ENCODE data around the gene MS4A12. TPM values are rescaled to one million over a fixed set of nuclear protein-coding genes. Genes with fewer than 3 reads are reported as not detected.
"Not testable (repeated sequence)": the region's sequence is repeated elsewhere in the genome, so short reads cannot be mapped to it uniquely, and the experiment has no call there.

The MS4A12 gene
- total RNA-seq (0.05 TPM), polyA plus RNA-seq (0.39 TPM)
- long read RNA-seq, donor 1, result 0 reads
- long read RNA-seq, donor 2, result 0 reads
- long read RNA-seq, donor 3, result 0 reads
- long read RNA-seq, donor 4, result 0 reads
- long read RNA-seq, donor 5, result 0 reads
- long read RNA-seq, donor 6, result 0 reads
- long read RNA-seq, donor 7, result 0 reads
- long read RNA-seq, donor 8, result 0 reads
- long read RNA-seq, donor 9, result 0 reads
- long read RNA-seq, donor 10, result 0 reads

GRCh38 chr11:60492488-60493009 is at the start of gene MS4A12:
Gene MS4A12, plus strand, starts transcription at chr11:60492778. Its CDS starts 4,541 bp downstream, at chr11:60497319.
- 95% methylated on average over 4 of the region's 4 CpGs for WGBS
- no peak within 1 kb of the TSS for H3K27ac ChIP-seq (ENCODE audit: low read depth in 1 of 2, low read length in 1 of 2)
- no peak within 1 kb of the TSS for H3K4me3 ChIP-seq (ENCODE audit: low read length in 2 of 2)
- H3K4me1 ChIP-seq (ENCODE audit: control insufficient read depth in 2 of 2, insufficient read depth in 2 of 2, low read length in 2 of 2), result no peaks in the 10 kb centered on the region
- H3K36me3 ChIP-seq (ENCODE audit: control insufficient read depth in 2 of 2, insufficient read depth in 2 of 2, low read length in 1 of 2), result no peaks in the 10 kb centered on the region
- H3K27me3 ChIP-seq (ENCODE audit: control insufficient read depth in 2 of 2, insufficient read depth in 1 of 2, low read length in 1 of 2), result no peaks in the 10 kb centered on the region
- no peak for DNase-seq (ENCODE audit: low read depth in 6 of 9, low spot score in 9 of 9)
- H3K9me3 ChIP-seq (ENCODE audit: control insufficient read depth in 2 of 2, insufficient read depth in 1 of 2, low read length in 1 of 2), result no peaks in the 10 kb centered on the region

DNA sequence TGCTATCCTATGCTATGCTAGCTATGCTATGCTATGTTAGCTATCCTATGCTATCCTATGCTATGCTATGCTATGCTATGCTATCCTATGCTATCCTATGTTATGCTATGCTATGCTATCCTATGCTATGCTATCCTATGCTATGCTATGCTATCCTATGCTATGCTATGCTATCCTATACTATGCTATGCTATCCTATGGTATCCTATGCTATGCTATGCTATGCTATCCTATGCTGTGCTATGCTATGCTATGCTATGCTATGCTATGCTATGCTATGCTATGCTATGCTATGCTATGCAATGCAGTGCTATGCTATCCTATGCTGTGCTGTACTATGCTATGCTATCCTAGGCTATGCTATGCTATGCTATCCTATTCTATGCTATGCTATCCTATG is 45.5 kb upstream of the MS4A12 start:
- Histone ChIP-seq H3K27me3 (ENCODE audit: control insufficient read depth in 2 of 2, insufficient read depth in 1 of 2, low read length in 1 of 2) (no peaks in the 10 kb centered on the region), H3K4me3 (ENCODE audit: low read length in 2 of 2) (no peak overlapping the region), H3K27ac (ENCODE audit: low read depth in 1 of 2, low read length in 1 of 2) (no peak overlapping the region), H3K36me3 (ENCODE audit: control insufficient read depth in 2 of 2, insufficient read depth in 2 of 2, low read length in 1 of 2) (no peaks in the 10 kb centered on the region), H3K4me1 (ENCODE audit: control insufficient read depth in 2 of 2, insufficient read depth in 2 of 2, low read length in 2 of 2) (peaks cover 0 to 3% of the 10 kb centered on the region in 2 donors), H3K9me3 (ENCODE audit: control insufficient read depth in 2 of 2, insufficient read depth in 1 of 2, low read length in 1 of 2) (no peaks in the 10 kb centered on the region)
- no peak for DNase-seq (ENCODE audit: low read depth in 6 of 9, low spot score in 9 of 9)

DNA sequence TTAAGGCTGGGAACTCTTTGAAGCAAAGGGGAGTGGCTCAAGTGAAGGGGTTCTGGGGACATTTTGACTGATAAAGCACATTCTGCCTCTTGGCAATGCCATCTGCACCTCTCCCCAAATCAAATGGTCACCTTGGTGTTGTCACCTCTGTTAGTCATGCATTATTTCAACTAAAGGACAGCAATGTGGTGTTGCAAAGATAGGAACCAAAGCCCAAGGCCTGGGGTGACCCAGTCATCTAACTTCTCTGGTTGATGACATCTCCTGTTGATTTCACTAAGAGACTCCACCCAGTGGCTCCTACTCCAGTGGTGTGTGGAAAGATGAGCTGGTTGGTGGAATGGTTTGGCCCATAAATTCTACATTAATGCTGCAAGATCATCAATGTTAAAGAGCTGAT is 44.7 kb upstream of the MS4A12 start:
- Histone ChIP-seq H3K4me3 (ENCODE audit: low read length in 2 of 2) (no peak overlapping the region), H3K9me3 (ENCODE audit: control insufficient read depth in 2 of 2, insufficient read depth in 1 of 2, low read length in 1 of 2) (no peaks in the 10 kb centered on the region), H3K27me3 (ENCODE audit: control insufficient read depth in 2 of 2, insufficient read depth in 1 of 2, low read length in 1 of 2) (no peaks in the 10 kb centered on the region), H3K27ac (ENCODE audit: low read depth in 1 of 2, low read length in 1 of 2) (no peak overlapping the region), H3K36me3 (ENCODE audit: control insufficient read depth in 2 of 2, insufficient read depth in 2 of 2, low read length in 1 of 2) (no peaks in the 10 kb centered on the region), H3K4me1 (ENCODE audit: control insufficient read depth in 2 of 2, insufficient read depth in 2 of 2, low read length in 2 of 2) (peaks cover 0 to 3% of the 10 kb centered on the region in 2 donors)
- DNase-seq (ENCODE audit: low read depth in 6 of 9, low spot score in 9 of 9), result no peak

GRCh38 chr11:60451185-60451584 is 41.4 kb upstream of the MS4A12 start:
- not testable (repeated sequence) for H3K27me3 ChIP-seq (ENCODE audit: control insufficient read depth in 2 of 2, insufficient read depth in 1 of 2, low read length in 1 of 2); H3K9me3 ChIP-seq (ENCODE audit: control insufficient read depth in 2 of 2, insufficient read depth in 1 of 2, low read length in 1 of 2)
- 97% methylated on average over 30 of the region's 32 CpGs for WGBS

GRCh38 chr11:60454212-60454611 is 38.4 kb upstream of the MS4A12 start:
- no peaks in the 10 kb centered on the region for H3K27me3 ChIP-seq (ENCODE audit: control insufficient read depth in 2 of 2, insufficient read depth in 1 of 2, low read length in 1 of 2)
- no peak for DNase-seq (ENCODE audit: low read depth in 6 of 9, low spot score in 9 of 9)
- no peaks in the 10 kb centered on the region for H3K36me3 ChIP-seq (ENCODE audit: control insufficient read depth in 2 of 2, insufficient read depth in 2 of 2, low read length in 1 of 2)
- H3K4me1 ChIP-seq (ENCODE audit: control insufficient read depth in 2 of 2, insufficient read depth in 2 of 2, low read length in 2 of 2), result no peaks in the 10 kb centered on the region
- H3K27ac ChIP-seq (ENCODE audit: low read depth in 1 of 2, low read length in 1 of 2), result no peak overlapping the region
- no peaks in the 10 kb centered on the region for H3K9me3 ChIP-seq (ENCODE audit: control insufficient read depth in 2 of 2, insufficient read depth in 1 of 2, low read length in 1 of 2)
- H3K4me3 ChIP-seq (ENCODE audit: low read length in 2 of 2), result no peak overlapping the region

More at GRCh38 chr11:60451185-60451584, 41.4 kb upstream of the MS4A12 start:
- H3K36me3 ChIP-seq (ENCODE audit: control insufficient read depth in 2 of 2, insufficient read depth in 2 of 2, low read length in 1 of 2); H3K27ac ChIP-seq (ENCODE audit: low read depth in 1 of 2, low read length in 1 of 2); DNase-seq (ENCODE audit: low read depth in 6 of 9, low spot score in 9 of 9); H3K4me1 ChIP-seq (ENCODE audit: control insufficient read depth in 2 of 2, insufficient read depth in 2 of 2, low read length in 2 of 2); H3K4me3 ChIP-seq (ENCODE audit: low read length in 2 of 2): not testable (repeated sequence)

GRCh38 chr11:60455531-60456042 is 37.0 kb upstream of the MS4A12 start, which contains the start of gene MS4A1:
Gene MS4A1, plus strand, starts transcription at chr11:60455847. Its CDS starts 6,528 bp downstream, at chr11:60462375.
- Histone ChIP-seq H3K36me3 (ENCODE audit: control insufficient read depth in 2 of 2, insufficient read depth in 2 of 2, low read length in 1 of 2) (no peaks in the 10 kb centered on the region), H3K4me1 (ENCODE audit: control insufficient read depth in 2 of 2, insufficient read depth in 2 of 2, low read length in 2 of 2) (no peaks in the 10 kb centered on the region), H3K27me3 (ENCODE audit: control insufficient read depth in 2 of 2, insufficient read depth in 1 of 2, low read length in 1 of 2) (no peaks in the 10 kb centered on the region), H3K4me3 (ENCODE audit: low read length in 2 of 2) (no peak within 1 kb of the TSS), H3K9me3 (ENCODE audit: control insufficient read depth in 2 of 2, insufficient read depth in 1 of 2, low read length in 1 of 2) (no peaks in the 10 kb centered on the region), H3K27ac (ENCODE audit: low read depth in 1 of 2, low read length in 1 of 2) (no peak within 1 kb of the TSS)
- DNase-seq (ENCODE audit: low read depth in 6 of 9, low spot score in 9 of 9), result no peak
- WGBS, result 45% methylated on average over 4 of the region's 4 CpGs

- WGBS, result 92% methylated on average over 3 of the region's 3 CpGs
- Histone ChIP-seq H3K27me3 (ENCODE audit: control insufficient read depth in 2 of 2, insufficient read depth in 1 of 2, low read length in 1 of 2) (no peaks in the 10 kb centered on the region), H3K9me3 (ENCODE audit: control insufficient read depth in 2 of 2, insufficient read depth in 1 of 2, low read length in 1 of 2) (no peaks in the 10 kb centered on the region), H3K4me1 (ENCODE audit: control insufficient read depth in 2 of 2, insufficient read depth in 2 of 2, low read length in 2 of 2) (no peaks in the 10 kb centered on the region), H3K36me3 (ENCODE audit: control insufficient read depth in 2 of 2, insufficient read depth in 2 of 2, low read length in 1 of 2) (no peaks in the 10 kb centered on the region), H3K27ac (ENCODE audit: low read depth in 1 of 2, low read length in 1 of 2) (no peak overlapping the region), H3K4me3 (ENCODE audit: low read length in 2 of 2) (no peak overlapping the region)
- DNase-seq (ENCODE audit: low read depth in 6 of 9, low spot score in 9 of 9), result no peak
Measured at GRCh38 chr11:60457576-60457975, 35.0 kb upstream of the MS4A12 start.

DNA sequence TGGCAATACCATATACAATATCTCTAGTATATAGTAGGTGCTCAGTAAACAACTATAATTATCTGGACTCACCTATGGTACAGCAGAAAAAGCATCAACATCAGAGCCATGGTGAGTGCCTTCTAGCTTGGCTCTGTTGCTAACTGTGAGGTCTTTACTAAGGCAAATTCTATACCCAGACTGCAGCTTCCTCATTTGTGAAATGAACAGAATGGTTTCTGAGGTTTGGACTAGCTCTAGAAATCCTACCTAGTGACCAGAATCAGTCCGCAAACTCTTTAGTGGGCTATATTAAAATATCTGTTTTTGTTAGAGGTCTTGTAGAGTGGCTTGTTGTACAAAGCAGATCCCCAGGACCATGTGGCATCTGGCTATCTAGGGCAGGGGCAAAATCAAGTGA is 33.2 kb upstream of the MS4A12 start:
- WGBS, result 100% methylated on average over 1 of the region's 1 CpG
- Histone ChIP-seq H3K4me3 (ENCODE audit: low read length in 2 of 2) (no peak overlapping the region), H3K9me3 (ENCODE audit: control insufficient read depth in 2 of 2, insufficient read depth in 1 of 2, low read length in 1 of 2) (no peaks in the 10 kb centered on the region), H3K27ac (ENCODE audit: low read depth in 1 of 2, low read length in 1 of 2) (no peak overlapping the region), H3K4me1 (ENCODE audit: control insufficient read depth in 2 of 2, insufficient read depth in 2 of 2, low read length in 2 of 2) (no peaks in the 10 kb centered on the region), H3K36me3 (ENCODE audit: control insufficient read depth in 2 of 2, insufficient read depth in 2 of 2, low read length in 1 of 2) (no peaks in the 10 kb centered on the region), H3K27me3 (ENCODE audit: control insufficient read depth in 2 of 2, insufficient read depth in 1 of 2, low read length in 1 of 2) (no peaks in the 10 kb centered on the region)
- DNase-seq (ENCODE audit: low read depth in 6 of 9, low spot score in 9 of 9), result no peak

DNA sequence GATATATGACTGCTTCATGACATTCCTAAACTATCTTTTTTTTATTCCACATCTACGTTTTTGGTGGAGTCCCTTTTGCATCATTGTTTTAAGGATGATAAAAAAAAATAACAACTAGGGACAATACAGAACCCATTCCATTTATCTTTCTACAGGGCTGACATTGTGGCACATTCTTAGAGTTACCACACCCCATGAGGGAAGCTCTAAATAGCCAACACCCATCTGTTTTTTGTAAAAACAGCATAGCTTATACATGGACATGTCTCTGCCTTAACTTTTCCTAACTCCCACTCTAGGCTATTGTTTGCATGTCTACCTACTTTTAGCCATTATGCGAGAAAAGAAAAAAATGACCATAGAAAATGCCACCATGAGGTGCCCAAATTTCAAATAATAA is 23.7 kb upstream of the MS4A12 start:
- H3K27ac ChIP-seq (ENCODE audit: low read depth in 1 of 2, low read length in 1 of 2), result no peak overlapping the region
- no peak overlapping the region for H3K4me3 ChIP-seq (ENCODE audit: low read length in 2 of 2)
- 92% methylated on average over 2 of the region's 2 CpGs for WGBS
- no peaks in the 10 kb centered on the region for H3K27me3 ChIP-seq (ENCODE audit: control insufficient read depth in 2 of 2, insufficient read depth in 1 of 2, low read length in 1 of 2)
- no peaks in the 10 kb centered on the region for H3K9me3 ChIP-seq (ENCODE audit: control insufficient read depth in 2 of 2, insufficient read depth in 1 of 2, low read length in 1 of 2)
- DNase-seq (ENCODE audit: low read depth in 6 of 9, low spot score in 9 of 9), result no peak
- no peaks in the 10 kb centered on the region for H3K36me3 ChIP-seq (ENCODE audit: control insufficient read depth in 2 of 2, insufficient read depth in 2 of 2, low read length in 1 of 2)
- no peaks in the 10 kb centered on the region for H3K4me1 ChIP-seq (ENCODE audit: control insufficient read depth in 2 of 2, insufficient read depth in 2 of 2, low read length in 2 of 2)
